Measurements from ENCODE around the gene HECTD2.

- TF ChIP-seq, protein P1, sequence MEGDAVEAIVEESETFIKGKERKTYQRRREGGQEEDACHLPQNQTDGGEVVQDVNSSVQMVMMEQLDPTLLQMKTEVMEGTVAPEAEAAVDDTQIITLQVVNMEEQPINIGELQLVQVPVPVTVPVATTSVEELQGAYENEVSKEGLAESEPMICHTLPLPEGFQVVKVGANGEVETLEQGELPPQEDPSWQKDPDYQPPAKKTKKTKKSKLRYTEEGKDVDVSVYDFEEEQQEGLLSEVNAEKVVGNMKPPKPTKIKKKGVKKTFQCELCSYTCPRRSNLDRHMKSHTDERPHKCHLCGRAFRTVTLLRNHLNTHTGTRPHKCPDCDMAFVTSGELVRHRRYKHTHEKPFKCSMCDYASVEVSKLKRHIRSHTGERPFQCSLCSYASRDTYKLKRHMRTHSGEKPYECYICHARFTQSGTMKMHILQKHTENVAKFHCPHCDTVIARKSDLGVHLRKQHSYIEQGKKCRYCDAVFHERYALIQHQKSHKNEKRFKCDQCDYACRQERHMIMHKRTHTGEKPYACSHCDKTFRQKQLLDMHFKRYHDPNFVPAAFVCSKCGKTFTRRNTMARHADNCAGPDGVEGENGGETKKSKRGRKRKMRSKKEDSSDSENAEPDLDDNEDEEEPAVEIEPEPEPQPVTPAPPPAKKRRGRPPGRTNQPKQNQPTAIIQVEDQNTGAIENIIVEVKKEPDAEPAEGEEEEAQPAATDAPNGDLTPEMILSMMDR (IDR thresholded peaks at IDR 0.05; ENCODE audit: low read depth, low read length) = no peak
- no peak for TF ChIP-seq EZH2phosphoT487 (IDR thresholded peaks at IDR 0.05; ENCODE audit: low read depth)
Observed at GRCh38 chr10:91525896-91526712, 116.0 kb downstream of the HECTD2 start.
